ENCODE results near the gene CRTC1. TPM values are rescaled to one million over a fixed set of nuclear protein-coding genes. Genes with fewer than 3 reads are reported as not detected.

CRTC1 gene
- total and polyA plus RNA-seq, 2 experiments from 2014 or later = 2.5 to 4.8 TPM

- no peak overlapping the region for H3K27ac ChIP-seq
- H2AFZ ChIP-seq = no peak overlapping the region
- no peaks in the 10 kb centered on the region for H3K9me3 ChIP-seq (ENCODE audit: low read depth)
- no peaks in the 10 kb centered on the region for H3K36me3 ChIP-seq (replicated peaks; ENCODE audit: insufficient read depth, low read depth)
- no peak for DNase-seq (ENCODE audit: low spot score)
- no peak overlapping the region for H3K4me2 ChIP-seq
- no peaks in the 10 kb centered on the region for H3K79me2 ChIP-seq
- TF ChIP-seq CTCF (IDR thresholded peaks at IDR 0.05; ENCODE audit: poor library complexity) (peak; percentile 11), EZH2 (IDR thresholded peaks at IDR 0.05; ENCODE audit: borderline replicate concordance) (no peak)
- H3K4me3 ChIP-seq = no peak overlapping the region
- H4K20me1 ChIP-seq (ENCODE audit: insufficient read depth, poor library complexity, severe bottlenecking) = no peaks in the 10 kb centered on the region
- 78% methylated on average over 17 of the region's 30 CpGs for WGBS (ENCODE audit: low lambda C conversion rate, missing lambda C conversion rate)
- H3K27me3 ChIP-seq = no peaks in the 10 kb centered on the region
- H3K9me2 ChIP-seq (replicated peaks; ENCODE audit: insufficient read depth) = no peaks in the 10 kb centered on the region
- H3K4me1 ChIP-seq (ENCODE audit: insufficient read depth) = peaks cover 2% of the 10 kb centered on the region
Observed at GRCh38 chr19:18768046-18768771, 84.7 kb downstream of the CRTC1 start.

GRCh38 chr19:18768997-18769891, 85.8 kb downstream of the CRTC1 start:
- H3K4me2 ChIP-seq = no peak overlapping the region
- no peak for DNase-seq (ENCODE audit: low spot score)

GRCh38 chr19:18769989-18770528, 86.6 kb downstream of the CRTC1 start:
- H4K20me1 ChIP-seq (ENCODE audit: insufficient read depth, poor library complexity, severe bottlenecking) = no peaks in the 10 kb centered on the region
- WGBS (ENCODE audit: low lambda C conversion rate, missing lambda C conversion rate) = 92% methylated on average over 13 of the region's 15 CpGs
- no peak for DNase-seq (ENCODE audit: low spot score)
- H3K4me1 ChIP-seq (ENCODE audit: insufficient read depth) = no peaks in the 10 kb centered on the region
- H3K79me2 ChIP-seq = no peaks in the 10 kb centered on the region
- no peaks in the 10 kb centered on the region for H3K9me3 ChIP-seq (ENCODE audit: low read depth)
- H3K27ac ChIP-seq = no peak overlapping the region
- no peaks in the 10 kb centered on the region for H3K9me2 ChIP-seq (replicated peaks; ENCODE audit: insufficient read depth)
- no peak overlapping the region for H3K4me2 ChIP-seq
- no peaks in the 10 kb centered on the region for H3K27me3 ChIP-seq
- no peak overlapping the region for H3K4me3 ChIP-seq
- TF ChIP-seq EZH2 (IDR thresholded peaks at IDR 0.05; ENCODE audit: borderline replicate concordance) = no peak
- TF ChIP-seq EZH2phosphoT487 (IDR thresholded peaks at IDR 0.05; ENCODE audit: low read depth, severe bottlenecking, unreplicated experiment) = no peak
- no peak for TF ChIP-seq CTCF (IDR thresholded peaks at IDR 0.05; ENCODE audit: poor library complexity)
- no peaks in the 10 kb centered on the region for H3K36me3 ChIP-seq (replicated peaks; ENCODE audit: insufficient read depth, low read depth)
- H2AFZ ChIP-seq = no peak overlapping the region

More at GRCh38 chr19:18768997-18769891, 85.8 kb downstream of the CRTC1 start:
- Histone ChIP-seq H3K27ac (no peak overlapping the region), H3K4me1 (ENCODE audit: insufficient read depth) (no peaks in the 10 kb centered on the region), H3K27me3 (no peaks in the 10 kb centered on the region), H3K4me3 (no peak overlapping the region), H3K79me2 (no peaks in the 10 kb centered on the region), H3K36me3 (replicated peaks; ENCODE audit: insufficient read depth, low read depth) (no peaks in the 10 kb centered on the region), H2AFZ (no peak overlapping the region), H3K9me3 (ENCODE audit: low read depth) (no peaks in the 10 kb centered on the region), H3K9me2 (replicated peaks; ENCODE audit: insufficient read depth) (no peaks in the 10 kb centered on the region), H4K20me1 (ENCODE audit: insufficient read depth, poor library complexity, severe bottlenecking) (no peaks in the 10 kb centered on the region)
- 84% methylated on average over 24 of the region's 24 CpGs for whole genome bisulfite sequencing (ENCODE audit: low lambda C conversion rate, missing lambda C conversion rate)
- TF ChIP-seq CTCF (IDR thresholded peaks at IDR 0.05; ENCODE audit: poor library complexity) (no peak), EZH2 (IDR thresholded peaks at IDR 0.05; ENCODE audit: borderline replicate concordance) (no peak), EZH2phosphoT487 (IDR thresholded peaks at IDR 0.05; ENCODE audit: low read depth, severe bottlenecking, unreplicated experiment) (no peak)
